ENCODE data around the gene SERPINA5. TPM values are rescaled to one million over a fixed set of nuclear protein-coding genes. Genes with fewer than 3 reads are reported as not detected.

Gene SERPINA5
- polyA plus RNA-seq, 1 donor from 2014 or later: not detected

DNA sequence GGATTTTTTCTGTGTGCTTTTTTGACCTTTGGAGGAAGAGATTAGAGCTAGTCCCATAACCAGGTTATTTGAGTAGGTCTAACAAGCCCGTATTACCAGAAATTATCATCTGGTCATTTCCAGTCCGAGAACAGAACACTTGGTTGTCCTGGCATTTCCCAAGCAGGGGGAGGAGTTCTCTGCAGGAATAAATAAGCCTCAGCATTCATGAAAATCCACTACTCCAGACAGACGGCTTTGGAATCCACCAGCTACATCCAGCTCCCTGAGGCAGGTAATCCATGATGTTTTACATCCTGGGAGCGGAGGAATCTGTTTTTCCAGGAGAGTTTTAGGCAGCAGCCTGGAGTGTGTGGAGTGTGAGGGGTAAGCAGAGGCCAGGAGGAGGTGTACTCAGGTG lies 30.9 kb downstream of the SERPINA5 start, which contains the start of gene SERPINA3:
Gene SERPINA3 (plus strand): TSS at position 218 of the 400 bp plus-strand sequence. CDS start 2,051 bp downstream, outside the sequence.
- no peaks in the 10 kb centered on the region for H3K9me2 ChIP-seq (ENCODE audit: insufficient read depth, low read length)
- H3K27me3 ChIP-seq (ENCODE audit: insufficient read depth, low read depth, low read length): no peaks in the 10 kb centered on the region
- no peaks in the 10 kb centered on the region for H3K9me3 ChIP-seq (ENCODE audit: low read length)
- H3K36me3 ChIP-seq (ENCODE audit: insufficient read depth, low read length): no peaks in the 10 kb centered on the region
- TF ChIP-seq POLR2AphosphoS5 (IDR thresholded peaks at IDR 0.05) (no peak), MXI1 (conservative IDR thresholded peaks at IDR 0.05; ENCODE audit: poor library complexity, severe bottlenecking) (no peak), SMC3 (conservative IDR thresholded peaks at IDR 0.05; ENCODE audit: poor library complexity) (no peak), RAD21 (conservative IDR thresholded peaks at IDR 0.05) (no peak), EP300 (conservative IDR thresholded peaks at IDR 0.05; ENCODE audit: poor library complexity, severe bottlenecking) (no peak), EZH2 (IDR thresholded peaks at IDR 0.05; ENCODE audit: borderline replicate concordance, insufficient read depth, low read length, poor library complexity, severe bottlenecking) (no peak), TAF1 (IDR thresholded peaks at IDR 0.05; ENCODE audit: low read depth) (no peak)
- TF ChIP-seq, protein P1, sequence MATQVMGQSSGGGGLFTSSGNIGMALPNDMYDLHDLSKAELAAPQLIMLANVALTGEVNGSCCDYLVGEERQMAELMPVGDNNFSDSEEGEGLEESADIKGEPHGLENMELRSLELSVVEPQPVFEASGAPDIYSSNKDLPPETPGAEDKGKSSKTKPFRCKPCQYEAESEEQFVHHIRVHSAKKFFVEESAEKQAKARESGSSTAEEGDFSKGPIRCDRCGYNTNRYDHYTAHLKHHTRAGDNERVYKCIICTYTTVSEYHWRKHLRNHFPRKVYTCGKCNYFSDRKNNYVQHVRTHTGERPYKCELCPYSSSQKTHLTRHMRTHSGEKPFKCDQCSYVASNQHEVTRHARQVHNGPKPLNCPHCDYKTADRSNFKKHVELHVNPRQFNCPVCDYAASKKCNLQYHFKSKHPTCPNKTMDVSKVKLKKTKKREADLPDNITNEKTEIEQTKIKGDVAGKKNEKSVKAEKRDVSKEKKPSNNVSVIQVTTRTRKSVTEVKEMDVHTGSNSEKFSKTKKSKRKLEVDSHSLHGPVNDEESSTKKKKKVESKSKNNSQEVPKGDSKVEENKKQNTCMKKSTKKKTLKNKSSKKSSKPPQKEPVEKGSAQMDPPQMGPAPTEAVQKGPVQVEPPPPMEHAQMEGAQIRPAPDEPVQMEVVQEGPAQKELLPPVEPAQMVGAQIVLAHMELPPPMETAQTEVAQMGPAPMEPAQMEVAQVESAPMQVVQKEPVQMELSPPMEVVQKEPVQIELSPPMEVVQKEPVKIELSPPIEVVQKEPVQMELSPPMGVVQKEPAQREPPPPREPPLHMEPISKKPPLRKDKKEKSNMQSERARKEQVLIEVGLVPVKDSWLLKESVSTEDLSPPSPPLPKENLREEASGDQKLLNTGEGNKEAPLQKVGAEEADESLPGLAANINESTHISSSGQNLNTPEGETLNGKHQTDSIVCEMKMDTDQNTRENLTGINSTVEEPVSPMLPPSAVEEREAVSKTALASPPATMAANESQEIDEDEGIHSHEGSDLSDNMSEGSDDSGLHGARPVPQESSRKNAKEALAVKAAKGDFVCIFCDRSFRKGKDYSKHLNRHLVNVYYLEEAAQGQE (IDR thresholded peaks at IDR 0.05; ENCODE audit: borderline replicate concordance): no peak
- TF ChIP-seq, protein P2, sequence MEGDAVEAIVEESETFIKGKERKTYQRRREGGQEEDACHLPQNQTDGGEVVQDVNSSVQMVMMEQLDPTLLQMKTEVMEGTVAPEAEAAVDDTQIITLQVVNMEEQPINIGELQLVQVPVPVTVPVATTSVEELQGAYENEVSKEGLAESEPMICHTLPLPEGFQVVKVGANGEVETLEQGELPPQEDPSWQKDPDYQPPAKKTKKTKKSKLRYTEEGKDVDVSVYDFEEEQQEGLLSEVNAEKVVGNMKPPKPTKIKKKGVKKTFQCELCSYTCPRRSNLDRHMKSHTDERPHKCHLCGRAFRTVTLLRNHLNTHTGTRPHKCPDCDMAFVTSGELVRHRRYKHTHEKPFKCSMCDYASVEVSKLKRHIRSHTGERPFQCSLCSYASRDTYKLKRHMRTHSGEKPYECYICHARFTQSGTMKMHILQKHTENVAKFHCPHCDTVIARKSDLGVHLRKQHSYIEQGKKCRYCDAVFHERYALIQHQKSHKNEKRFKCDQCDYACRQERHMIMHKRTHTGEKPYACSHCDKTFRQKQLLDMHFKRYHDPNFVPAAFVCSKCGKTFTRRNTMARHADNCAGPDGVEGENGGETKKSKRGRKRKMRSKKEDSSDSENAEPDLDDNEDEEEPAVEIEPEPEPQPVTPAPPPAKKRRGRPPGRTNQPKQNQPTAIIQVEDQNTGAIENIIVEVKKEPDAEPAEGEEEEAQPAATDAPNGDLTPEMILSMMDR (IDR thresholded peaks at IDR 0.05; ENCODE audit: poor library complexity, severe bottlenecking): no peak
- no peaks in the 10 kb centered on the region for H3F3A ChIP-seq (ENCODE audit: insufficient read depth, low read length, poor library complexity, severe bottlenecking)
- H2AFZ ChIP-seq (ENCODE audit: low read depth, low read length): no peak within 1 kb of the TSS
- H3K79me2 ChIP-seq (replicated peaks; ENCODE audit: insufficient read depth, low read length): no peaks in the 10 kb centered on the region
- H3K27ac ChIP-seq (ENCODE audit: low read length): no peak within 1 kb of the TSS
- H3K4me2 ChIP-seq (ENCODE audit: low read length): no peak within 1 kb of the TSS
- no peak within 1 kb of the TSS for H3K4me3 ChIP-seq (ENCODE audit: low read length)
- no peaks in the 10 kb centered on the region for H4K20me1 ChIP-seq (ENCODE audit: insufficient read depth)
- no peak within 1 kb of the TSS for H3K9ac ChIP-seq (ENCODE audit: low read length)

DNA sequence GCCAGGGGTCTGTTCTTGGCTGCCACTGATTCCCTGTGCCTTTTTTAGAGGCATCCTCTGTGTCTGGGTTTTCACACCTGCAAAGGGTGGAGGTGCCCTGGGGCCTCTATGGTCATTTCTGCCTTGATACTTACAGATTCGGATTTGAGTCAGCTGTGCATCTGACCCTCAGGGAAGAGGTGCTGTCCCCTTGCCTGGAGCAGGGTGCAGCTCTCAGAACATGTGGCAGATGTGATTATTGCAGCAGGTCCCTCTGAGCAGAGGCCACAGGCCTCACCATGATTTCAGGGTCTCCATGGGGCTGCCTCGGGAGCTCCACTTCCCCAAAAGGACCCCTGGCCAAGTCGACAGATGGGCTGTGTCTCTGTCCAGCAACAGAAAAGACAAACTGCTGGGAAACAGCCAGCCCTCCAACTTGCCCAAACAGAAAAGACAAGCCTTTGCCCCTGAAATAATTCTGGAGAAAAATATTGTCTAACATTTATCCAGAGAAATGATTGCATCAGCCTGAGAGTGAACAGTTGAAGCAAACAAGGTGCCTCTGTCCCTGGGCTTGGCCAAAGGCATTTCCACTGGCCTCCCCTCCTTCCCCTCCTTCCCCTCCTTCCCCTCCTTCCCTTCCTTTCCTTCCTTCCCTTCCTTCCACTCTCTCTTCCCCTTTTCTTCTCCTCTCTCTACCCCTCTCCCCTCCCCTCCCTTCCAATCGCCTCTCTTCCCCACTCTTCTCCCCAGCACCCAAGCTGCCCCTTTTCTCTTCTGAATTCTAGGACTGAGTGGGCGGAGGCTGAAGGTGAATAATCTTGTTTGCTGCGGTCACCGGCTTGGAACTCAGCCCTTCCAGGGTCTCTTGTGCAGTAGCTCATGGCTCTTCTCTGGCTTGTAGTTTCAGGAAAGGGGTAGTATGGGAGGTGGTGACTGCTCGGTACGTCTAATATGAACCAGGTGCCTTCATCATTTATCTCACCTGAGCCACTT lies 31.6 kb downstream of the SERPINA5 start:
- Histone ChIP-seq H3K4me2 (ENCODE audit: low read length) (no peak overlapping the region), H3F3A (ENCODE audit: insufficient read depth, low read length, poor library complexity, severe bottlenecking) (no peaks in the 10 kb centered on the region), H3K9me3 (ENCODE audit: low read length) (no peaks in the 10 kb centered on the region), H3K9me2 (ENCODE audit: insufficient read depth, low read length) (no peaks in the 10 kb centered on the region), H3K9ac (ENCODE audit: low read length) (no peak overlapping the region), H3K27me3 (ENCODE audit: insufficient read depth, low read depth, low read length) (no peaks in the 10 kb centered on the region), H3K36me3 (ENCODE audit: insufficient read depth, low read length) (no peaks in the 10 kb centered on the region), H3K4me3 (ENCODE audit: low read length) (no peak overlapping the region), H3K27ac (ENCODE audit: low read length) (no peak overlapping the region), H4K20me1 (ENCODE audit: insufficient read depth) (no peaks in the 10 kb centered on the region), H3K79me2 (replicated peaks; ENCODE audit: insufficient read depth, low read length) (no peaks in the 10 kb centered on the region), H2AFZ (ENCODE audit: low read depth, low read length) (no peak overlapping the region)
- TF ChIP-seq MXI1 (conservative IDR thresholded peaks at IDR 0.05; ENCODE audit: poor library complexity, severe bottlenecking): no peak
- TF ChIP-seq, protein P1 (IDR thresholded peaks at IDR 0.05; ENCODE audit: borderline replicate concordance): no peak
- no peak for TF ChIP-seq EP300 (conservative IDR thresholded peaks at IDR 0.05; ENCODE audit: poor library complexity, severe bottlenecking)
- no peak for TF ChIP-seq SMC3 (conservative IDR thresholded peaks at IDR 0.05; ENCODE audit: poor library complexity)
- no peak for TF ChIP-seq RAD21 (conservative IDR thresholded peaks at IDR 0.05)
- TF ChIP-seq, protein P2 (IDR thresholded peaks at IDR 0.05; ENCODE audit: poor library complexity, severe bottlenecking): no peak
- TF ChIP-seq TAF1 (IDR thresholded peaks at IDR 0.05; ENCODE audit: low read depth): no peak
